Measurements from ENCODE around the gene LZTFL1.

Gene LZTFL1

DNA sequence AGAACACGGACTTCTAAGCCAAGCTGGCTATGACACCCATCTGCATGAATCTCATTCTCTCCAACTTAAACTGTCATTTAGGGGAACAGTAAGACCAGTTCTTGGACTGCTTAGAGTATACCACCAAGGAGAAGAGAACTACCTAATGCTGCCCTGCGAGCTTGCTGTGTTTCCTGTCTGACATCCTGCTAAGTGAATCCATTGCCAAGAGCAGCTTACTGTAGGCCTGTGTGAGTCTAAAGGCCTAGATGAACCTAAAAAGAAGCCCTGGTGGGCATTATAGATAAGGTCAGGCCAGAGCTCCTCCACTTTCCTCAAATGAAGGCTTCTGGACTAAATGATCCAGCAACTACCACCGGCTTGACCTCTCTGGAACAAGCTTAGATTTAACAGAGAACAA, 15.0 kb downstream of the LZTFL1 start:
- H3K27ac ChIP-seq: no peak overlapping the region
- TF ChIP-seq, protein P1, sequence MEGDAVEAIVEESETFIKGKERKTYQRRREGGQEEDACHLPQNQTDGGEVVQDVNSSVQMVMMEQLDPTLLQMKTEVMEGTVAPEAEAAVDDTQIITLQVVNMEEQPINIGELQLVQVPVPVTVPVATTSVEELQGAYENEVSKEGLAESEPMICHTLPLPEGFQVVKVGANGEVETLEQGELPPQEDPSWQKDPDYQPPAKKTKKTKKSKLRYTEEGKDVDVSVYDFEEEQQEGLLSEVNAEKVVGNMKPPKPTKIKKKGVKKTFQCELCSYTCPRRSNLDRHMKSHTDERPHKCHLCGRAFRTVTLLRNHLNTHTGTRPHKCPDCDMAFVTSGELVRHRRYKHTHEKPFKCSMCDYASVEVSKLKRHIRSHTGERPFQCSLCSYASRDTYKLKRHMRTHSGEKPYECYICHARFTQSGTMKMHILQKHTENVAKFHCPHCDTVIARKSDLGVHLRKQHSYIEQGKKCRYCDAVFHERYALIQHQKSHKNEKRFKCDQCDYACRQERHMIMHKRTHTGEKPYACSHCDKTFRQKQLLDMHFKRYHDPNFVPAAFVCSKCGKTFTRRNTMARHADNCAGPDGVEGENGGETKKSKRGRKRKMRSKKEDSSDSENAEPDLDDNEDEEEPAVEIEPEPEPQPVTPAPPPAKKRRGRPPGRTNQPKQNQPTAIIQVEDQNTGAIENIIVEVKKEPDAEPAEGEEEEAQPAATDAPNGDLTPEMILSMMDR (IDR thresholded peaks at IDR 0.05): no peak
- no peak for TF ChIP-seq ZFX (IDR thresholded peaks at IDR 0.05; ENCODE audit: borderline replicate concordance)

DNA sequence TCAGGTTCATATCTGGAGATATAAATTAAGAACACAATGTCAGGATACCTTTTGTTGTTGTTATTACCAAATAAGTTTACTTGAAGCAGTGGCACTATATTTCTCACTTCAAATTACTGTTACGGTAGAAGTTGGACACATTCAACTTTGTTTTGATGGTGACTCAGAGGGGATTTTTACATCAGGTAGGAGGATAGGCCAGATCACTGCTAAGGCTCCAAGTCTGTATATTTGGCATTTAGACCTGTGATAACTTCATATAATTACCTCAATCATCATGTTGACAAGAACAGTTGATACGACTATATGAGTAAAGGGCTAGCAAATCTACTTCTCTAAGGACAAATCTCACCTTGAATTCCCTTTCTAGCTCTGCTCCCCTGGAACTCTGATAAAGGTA, 15.6 kb downstream of the LZTFL1 start:
- TF ChIP-seq ZFX (IDR thresholded peaks at IDR 0.05; ENCODE audit: borderline replicate concordance): no peak
- TF ChIP-seq, protein P1 (IDR thresholded peaks at IDR 0.05): no peak
- no peak overlapping the region for H3K27ac ChIP-seq

DNA sequence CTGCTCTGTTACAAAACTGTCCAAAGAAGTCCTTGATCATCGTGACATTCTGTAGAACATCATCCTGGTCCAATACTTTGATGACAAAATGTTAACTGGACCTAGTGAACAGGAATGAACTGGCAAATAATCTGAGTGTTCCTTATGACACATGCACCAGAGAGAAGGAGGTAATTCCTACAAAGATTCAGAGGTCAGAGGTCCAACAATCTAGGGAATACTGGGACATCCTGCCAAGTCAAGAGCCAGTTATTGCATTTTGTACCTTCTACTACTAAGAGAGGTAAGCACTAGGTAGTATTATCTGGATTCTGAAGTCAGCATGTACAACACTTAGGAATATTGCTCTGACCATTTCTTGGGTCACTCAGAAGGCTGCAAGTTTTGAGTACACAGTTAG, 20.8 kb downstream of the LZTFL1 start:
- no peak for TF ChIP-seq ZFX (IDR thresholded peaks at IDR 0.05; ENCODE audit: borderline replicate concordance)
- TF ChIP-seq, protein P1 (IDR thresholded peaks at IDR 0.05): no peak
- no peak overlapping the region for H3K27ac ChIP-seq

DNA sequence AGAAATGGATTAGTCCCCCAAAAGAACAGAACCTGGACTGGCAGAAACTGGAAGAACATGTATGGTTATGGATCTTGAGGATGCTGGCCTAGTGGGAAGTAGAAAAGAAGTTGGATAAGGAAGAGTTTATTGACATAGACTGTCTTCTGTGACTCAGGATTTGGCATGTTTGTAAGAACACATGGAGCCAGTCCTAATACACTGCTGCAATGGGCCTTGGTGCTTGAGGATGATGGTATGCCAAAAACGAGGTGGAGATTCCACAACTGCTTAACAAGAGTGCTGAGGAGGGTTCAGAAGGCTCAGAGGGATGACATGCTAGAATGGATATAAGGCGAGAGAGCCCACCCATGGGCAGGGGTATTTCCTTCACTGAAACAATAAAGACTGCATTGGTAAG, 22.4 kb downstream of the LZTFL1 start:
- TF ChIP-seq, protein P1 (IDR thresholded peaks at IDR 0.05): no peak
- TF ChIP-seq ZFX (IDR thresholded peaks at IDR 0.05; ENCODE audit: borderline replicate concordance): no peak
- no peak overlapping the region for H3K27ac ChIP-seq

DNA sequence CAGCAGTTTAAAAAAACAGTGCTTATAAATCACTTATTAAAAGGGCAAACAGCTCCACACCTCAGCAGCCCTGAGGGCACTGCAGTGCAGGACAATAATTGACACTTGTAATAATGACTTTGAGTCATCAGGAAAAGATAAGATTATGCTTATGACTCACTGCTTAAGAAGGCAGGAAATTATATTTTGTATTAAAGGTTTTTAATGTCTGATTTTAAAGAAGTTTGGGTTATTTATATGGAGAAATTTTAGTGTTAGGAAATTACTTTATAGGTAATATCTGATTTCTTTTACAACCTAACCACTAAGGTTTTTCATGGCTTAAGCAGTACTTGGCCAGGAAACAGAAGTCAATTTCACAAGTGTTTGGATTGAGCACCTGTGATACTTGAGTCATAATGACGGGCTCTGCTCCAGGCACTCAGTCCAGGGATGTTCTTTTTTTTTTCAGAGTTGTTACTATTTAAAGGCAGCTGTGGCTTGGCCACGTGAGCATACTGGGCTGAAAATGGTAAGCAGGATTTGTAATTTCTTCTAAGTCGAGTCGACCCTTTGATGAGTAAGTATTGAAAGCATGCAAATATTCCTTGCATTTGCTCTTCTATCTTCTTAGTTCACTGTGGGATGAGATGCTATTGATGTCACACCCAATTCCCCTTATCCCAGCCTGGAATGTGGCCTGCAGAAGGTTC, 23.9 kb downstream of the LZTFL1 start:
- TF ChIP-seq, protein P1 (IDR thresholded peaks at IDR 0.05): no peak
- TF ChIP-seq ZFX (IDR thresholded peaks at IDR 0.05; ENCODE audit: borderline replicate concordance): no peak
- peak overlapping the region; percentile 44 for H3K27ac ChIP-seq

DNA sequence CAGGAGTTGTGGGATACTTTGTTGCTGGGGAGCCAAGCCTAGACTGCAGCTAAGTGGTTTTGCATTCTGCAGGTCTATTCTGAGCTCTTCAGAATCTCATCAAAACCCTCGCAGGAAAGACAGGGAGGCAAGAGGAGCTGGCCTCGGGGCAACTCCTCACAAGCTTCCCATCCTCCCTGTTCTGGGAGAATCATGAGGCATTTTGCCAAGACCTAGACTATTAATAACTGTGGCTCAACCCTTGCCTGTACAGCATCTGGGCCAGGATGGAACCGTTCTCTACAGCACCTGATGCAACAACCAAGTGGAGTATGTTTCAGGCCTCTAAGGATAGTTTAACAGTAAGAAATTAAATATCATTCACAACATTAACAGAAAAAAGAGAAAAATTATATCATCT, 25.4 kb downstream of the LZTFL1 start:
- no peak overlapping the region for H3K27ac ChIP-seq
- TF ChIP-seq, protein P1 (IDR thresholded peaks at IDR 0.05): no peak
- TF ChIP-seq ZFX (IDR thresholded peaks at IDR 0.05; ENCODE audit: borderline replicate concordance): no peak

DNA sequence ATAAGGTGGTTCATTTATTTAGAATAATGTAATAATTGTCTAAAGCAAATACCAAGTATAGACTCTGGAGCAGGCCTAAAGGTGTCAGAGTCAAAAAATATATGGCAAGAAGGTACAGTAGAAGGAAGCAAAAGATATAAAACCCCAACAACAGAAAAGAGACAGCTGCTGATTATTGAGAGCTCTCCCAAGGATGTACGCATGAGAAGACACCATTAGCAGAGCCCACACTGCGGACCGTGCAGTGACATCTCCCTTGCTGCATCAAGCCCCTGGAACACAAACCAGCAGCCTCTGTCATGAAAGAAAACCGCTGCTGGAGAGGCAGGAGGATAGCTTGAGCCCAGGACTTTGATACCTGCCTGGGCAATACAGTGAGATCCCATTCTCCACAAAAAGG, 27.6 kb downstream of the LZTFL1 start:
- TF ChIP-seq ZFX (IDR thresholded peaks at IDR 0.05; ENCODE audit: borderline replicate concordance): no peak
- TF ChIP-seq, protein P1 (IDR thresholded peaks at IDR 0.05): no peak
- H3K27ac ChIP-seq: no peak overlapping the region

Measured in 22Rv1 (cell line).